HG03460 (cell line): ENCODE data around the gene SUGP1.
"Not testable (repeated sequence)": the region's sequence is repeated elsewhere in the genome, so short reads cannot be mapped to it uniquely, and the experiment has no call there.

ENCODE experiments used
- ATAC-seq: cut with Tn5 transposase; IDR thresholded peaks from one replicate; pipeline ENCODE4 v1.9.1; 2021; ENCODE audit not compliant: unreplicated experiment

The SUGP1 gene, protein sequence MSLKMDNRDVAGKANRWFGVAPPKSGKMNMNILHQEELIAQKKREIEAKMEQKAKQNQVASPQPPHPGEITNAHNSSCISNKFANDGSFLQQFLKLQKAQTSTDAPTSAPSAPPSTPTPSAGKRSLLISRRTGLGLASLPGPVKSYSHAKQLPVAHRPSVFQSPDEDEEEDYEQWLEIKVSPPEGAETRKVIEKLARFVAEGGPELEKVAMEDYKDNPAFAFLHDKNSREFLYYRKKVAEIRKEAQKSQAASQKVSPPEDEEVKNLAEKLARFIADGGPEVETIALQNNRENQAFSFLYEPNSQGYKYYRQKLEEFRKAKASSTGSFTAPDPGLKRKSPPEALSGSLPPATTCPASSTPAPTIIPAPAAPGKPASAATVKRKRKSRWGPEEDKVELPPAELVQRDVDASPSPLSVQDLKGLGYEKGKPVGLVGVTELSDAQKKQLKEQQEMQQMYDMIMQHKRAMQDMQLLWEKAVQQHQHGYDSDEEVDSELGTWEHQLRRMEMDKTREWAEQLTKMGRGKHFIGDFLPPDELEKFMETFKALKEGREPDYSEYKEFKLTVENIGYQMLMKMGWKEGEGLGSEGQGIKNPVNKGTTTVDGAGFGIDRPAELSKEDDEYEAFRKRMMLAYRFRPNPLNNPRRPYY

DNA sequence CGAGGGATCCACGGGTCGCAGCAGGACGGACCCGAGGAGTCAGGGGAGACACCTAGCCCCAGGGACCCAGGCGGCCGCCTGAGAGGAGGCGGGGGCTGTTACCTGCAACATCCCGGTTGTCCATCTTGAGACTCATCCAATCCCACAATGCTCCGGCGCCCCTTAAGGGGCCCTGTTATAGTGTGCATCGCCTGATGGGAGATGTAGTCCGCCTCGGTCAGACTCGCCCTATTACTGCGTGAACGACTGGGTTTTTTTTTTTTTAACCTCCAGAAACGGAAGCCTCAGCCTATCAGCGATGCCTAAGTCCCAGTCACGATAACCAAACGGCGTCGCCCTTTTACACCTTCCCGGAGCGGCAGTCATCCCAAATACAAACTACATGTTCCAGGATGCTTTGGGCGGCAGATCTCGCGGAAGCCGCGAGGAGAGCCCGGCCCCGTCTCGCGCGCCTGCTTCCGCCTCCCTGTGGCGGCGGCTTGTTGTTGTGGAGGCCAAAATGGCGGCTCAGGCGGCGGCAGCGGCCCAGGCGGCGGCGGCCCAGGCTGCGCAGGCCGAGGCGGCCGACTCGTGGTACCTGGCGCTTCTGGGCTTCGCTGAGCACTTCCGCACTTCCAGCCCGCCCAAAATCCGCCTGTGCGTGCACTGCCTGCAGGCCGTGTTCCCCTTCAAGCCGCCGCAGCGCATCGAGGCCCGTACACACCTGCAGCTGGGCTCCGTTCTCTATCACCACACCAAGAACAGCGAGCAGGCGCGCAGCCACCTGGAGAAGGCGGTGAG lies at the start of gene SUGP1, which contains the start of gene MAU2:
Gene SUGP1, minus strand, starts transcription at position 149 of the 780 bp plus-strand sequence. Its CDS starts 13 bp downstream, at position 136.
Gene MAU2, plus strand, starts transcription at position 469 of the 780 bp plus-strand sequence. Its CDS starts 31 bp downstream, at position 500.
- peak; percentile 86 for ATAC-seq

DNA sequence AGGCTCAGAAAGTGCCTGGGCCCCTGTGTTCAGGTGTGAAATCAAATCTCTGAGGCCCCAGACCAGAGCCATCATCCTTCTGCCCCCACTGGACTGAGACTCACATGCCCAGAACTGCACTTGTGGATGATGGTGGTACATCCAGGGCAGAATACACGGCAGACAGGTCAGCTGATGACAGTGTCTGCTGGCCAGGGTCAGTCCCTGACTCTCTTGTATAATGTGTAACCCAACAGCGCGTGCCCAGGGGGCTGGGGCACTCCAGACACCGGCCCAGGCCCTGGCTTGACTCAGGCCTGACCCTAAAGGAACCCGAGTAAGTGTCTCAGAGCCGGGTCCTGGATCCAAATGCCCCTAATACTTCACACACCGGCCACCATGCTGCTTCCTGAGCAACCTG lies 47.8 kb upstream of the SUGP1 start:
- ATAC-seq, result no peak

DNA sequence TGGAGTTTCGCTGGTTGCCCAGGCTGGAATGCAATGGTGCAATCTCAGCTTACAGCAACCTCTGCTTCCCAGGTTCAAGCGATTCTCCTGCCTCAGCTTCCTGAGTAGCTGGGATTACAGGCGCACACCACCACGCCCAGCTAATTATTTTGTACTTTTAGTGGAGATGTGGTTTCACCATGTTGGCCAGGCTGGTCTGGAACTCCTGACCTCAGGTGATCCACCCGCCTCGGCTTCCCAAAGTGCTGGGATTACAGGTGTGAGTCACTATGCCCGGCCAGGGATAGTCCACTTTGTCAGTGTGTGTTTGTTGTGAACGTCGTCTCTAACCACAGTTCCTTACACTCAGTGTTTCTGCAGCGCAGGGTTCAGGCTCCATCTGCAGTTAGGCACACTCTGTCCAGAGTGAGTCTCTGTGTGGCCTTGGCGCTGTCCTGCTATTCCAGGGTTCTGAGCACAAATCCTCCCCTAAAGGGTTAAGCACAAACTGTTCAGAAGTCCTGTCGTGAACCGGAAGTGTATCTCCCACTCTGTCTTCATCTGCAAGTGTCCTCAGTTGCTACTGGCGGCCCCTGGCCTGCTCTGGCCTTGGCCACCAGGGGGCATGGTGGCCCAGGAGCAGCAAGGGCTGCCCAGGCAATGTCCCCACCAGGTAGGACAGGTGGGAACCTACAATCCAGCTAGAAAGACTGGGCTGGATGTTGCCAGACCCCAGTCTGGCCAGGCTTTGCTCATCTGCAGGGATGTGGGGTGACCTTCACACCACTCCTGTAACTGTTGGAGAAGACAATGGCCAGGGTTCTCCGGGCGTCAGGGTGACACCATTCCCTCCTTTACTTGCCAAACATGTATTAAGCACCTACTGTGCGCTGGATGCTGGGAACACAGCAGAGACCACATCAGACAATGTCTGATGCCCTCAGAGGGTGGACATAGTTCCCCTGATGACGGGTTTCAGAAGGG lies 46.4 kb upstream of the SUGP1 start:
- ATAC-seq, result peak; percentile 55

DNA sequence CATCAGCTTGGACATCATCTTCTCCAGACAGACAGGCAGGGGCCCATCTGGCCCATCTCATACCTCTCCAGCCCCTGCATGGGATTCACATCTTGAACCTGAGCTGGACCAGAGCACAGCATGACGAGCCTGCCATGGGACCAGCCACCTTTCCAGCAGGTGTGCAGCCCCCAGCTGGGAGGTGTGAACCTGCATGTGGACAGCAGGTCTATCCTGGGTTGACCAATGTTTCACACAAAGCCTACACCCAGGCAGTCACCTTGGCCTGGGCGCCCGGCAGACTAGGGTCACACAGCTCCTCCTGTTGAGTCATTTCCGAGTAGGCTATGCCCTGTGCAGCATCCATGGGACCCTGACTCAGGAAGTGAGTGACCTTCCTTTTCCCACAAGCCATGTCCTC lies 41.8 kb upstream of the SUGP1 start:
- ATAC-seq, result no peak

DNA sequence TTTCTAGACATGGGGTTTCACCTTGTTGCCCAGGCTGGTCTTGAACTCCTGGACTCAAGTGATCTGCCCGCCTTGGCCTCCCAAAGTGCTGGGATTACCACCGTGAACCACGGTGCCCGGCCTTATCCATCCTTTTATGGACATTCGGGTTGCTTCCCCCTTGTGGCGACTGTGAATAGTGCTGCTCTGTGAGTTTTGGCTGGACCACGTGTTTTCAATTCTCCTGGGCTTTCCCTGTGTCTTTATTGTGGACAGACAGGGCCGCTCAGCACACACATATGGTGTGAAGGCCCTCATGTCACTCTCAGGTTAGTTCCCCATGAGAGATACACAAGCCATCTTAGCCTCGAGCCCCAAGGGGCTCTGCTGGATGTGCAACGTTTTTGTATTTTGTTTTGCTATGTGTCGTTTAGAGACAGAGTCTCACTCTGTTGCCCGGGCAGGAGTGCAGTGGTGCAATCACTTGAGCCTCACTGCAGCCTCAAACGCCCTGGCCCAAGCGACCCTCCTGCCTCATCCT lies 40.8 kb upstream of the SUGP1 start:
- no peak for ATAC-seq

DNA sequence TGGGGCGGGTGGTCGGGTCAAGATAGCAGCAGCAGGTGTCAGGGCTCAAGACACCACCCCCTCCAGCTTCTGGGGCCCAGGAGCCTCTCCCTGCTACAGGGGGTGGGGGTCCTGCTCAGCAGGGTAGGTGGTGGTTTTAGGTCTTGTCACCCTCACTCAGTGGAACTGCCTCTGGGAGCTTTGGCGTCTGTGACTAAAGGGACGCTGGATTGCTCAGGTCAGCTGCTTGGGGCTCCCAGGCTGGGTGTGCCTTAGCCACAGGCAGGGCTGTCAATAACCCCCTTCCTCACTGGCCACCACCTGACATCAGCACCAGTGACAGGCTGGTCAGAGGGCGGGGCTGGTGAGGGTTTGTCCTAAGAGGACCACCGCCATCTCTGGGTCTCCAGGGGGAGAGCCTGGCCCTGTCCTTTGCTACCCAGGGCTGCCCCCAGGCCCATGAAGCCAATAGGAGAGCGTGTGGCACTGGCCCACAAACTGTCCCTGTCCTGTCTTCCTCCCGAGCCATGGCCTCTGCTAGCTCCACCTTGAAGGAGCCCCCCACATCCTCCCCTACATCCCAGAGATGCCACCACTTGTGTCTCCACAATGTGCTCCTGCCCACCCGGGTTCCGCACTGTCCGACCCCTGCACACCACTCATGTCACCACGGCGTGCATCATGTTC lies 36.7 kb upstream of the SUGP1 start:
- ATAC-seq, result no peak

DNA sequence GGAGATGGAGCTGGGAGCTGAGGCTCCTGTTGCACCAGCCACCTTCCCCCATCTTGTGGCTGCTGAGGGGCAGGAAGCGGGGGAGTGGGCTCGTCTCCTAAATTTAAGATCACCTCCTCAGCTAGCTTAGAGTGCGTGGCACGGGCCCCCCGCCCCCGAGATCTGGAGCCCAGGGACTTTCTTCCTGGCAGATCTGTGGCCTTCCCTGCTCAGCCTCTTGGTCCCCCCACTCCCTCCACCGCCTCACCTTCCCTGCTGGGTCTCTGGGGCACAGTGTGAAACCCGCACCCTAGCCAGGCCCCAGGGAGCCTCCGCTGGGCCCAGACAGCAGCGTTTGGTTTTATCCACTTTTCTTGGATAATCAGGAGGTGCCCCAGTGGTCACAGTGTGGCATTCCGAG lies 36.2 kb upstream of the SUGP1 start:
- ATAC-seq, result no peak

DNA sequence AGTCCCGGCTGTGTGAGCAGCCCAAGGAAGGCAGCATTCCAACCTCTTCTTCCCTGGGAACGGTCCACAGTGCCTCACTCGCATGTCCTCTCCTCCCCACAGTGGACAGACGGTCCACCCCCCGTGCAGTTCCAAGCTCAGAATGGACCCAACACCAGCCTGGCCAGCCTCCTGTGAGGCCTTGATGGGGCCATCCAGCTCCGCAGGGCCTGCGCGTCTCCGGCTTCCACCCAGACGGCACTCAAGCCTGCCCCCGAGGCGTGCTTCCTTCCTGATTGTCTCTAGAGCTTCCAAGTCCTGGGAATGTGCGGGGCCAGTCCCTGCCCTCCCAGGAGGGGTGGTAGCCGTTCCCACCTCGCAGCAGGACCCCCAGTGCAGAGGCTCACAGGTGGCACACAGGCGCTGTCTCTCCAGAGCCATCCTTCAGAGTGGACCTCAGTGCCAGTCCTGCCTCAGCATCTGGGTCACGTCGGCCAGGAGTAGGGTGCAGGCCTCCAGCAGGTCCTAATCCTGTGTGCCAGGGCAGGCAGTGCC lies 35.4 kb upstream of the SUGP1 start:
- ATAC-seq, result no peak

DNA sequence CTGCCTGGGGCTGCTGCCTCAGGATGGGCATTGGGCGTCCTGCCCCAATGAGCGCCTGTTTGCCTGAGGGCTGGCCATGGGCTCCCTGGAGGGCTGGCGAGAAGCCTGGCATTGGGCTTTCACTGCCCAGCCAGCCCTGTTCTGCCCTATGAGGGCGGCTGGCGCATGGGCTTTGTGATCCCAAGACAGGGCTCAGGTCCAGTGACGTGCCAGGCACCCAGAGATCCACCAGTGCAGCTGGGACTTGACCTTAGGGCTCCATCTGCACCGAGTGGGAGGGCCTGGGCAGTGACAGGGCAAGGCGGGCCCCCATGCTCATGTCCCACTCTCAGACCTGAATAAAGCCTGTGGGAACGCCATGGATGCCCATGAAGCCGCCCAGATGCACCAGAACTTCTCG lies 34.6 kb upstream of the SUGP1 start:
- no peak for ATAC-seq

DNA sequence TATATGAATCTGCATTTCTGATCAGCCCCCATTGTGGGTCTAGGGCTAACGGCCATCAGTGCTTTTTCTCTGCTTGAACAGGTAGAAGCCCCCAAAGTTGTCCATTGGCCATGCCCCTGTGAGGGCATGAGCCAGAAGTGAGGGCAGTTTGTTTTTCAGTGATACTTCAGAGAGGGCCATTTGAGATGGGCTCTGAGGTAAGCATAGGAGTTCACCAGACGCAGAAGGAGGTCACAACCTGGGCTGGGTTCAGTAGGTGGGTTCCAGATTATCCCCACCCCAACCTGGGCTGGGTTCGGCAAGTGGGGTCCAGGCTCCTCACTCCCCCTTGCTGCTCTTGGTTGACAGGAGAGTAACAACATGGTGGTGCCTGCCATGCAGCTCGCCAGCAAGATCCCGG lies 33.7 kb upstream of the SUGP1 start:
- no peak for ATAC-seq

DNA sequence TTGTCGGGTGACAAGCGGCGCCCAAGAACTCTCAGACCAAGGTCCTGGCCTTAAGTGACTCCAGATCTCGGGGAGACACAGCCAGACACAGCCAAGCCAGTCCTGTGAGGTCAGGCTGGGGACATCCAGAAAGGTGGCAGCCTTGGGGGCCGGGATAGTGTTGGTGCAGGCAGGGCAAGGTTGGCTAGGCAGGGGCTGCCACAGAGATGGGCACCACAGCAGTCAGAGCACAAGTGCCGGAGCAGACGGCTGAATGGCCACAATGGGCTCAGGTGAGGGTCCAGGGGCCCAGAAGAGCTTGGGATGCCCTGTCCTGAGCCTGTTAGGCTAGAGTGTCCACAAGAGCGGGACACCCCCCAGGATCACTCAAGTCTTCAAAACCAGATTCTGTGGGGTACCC lies 32.5 kb upstream of the SUGP1 start:
- no peak for ATAC-seq

DNA sequence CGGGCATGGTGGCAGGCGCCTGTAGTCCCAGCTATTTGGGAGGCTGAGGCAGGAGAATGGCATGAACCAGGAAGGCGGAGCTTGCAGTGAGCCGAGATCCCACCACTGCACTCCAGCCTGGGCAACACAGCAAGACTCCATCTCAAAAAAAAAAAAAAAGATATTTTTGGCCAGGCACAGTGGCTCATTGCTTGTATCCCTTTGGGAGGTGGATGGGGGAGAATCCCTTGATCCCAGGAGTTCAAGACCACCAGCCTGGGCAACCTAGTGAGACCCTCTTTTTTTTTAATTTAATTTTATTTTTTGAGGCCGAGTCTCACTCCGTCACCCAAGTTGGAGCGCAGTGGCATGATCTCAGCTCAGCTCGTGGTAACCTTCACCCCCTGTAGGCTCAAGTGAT lies 30.4 kb upstream of the SUGP1 start:
- not testable (repeated sequence) for ATAC-seq

DNA sequence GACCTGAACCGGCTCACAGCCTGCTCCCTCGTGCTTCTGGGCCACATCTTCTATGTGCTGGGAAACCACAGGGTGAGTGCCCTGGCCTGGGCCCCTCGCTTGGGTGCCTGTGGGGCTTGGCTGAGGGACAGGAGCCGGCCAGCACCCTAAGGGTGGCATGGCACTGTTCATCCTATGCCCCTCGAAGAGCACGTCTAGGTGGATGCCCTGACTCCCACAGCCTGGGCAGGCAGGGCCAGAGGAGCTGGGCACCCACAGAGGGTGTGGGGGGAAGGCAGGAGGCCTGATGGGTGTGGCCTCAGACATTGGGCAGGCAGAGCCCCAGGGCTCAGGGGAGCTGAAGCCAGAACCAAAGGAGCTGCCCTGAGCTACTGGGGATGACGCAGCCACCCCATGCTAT lies 29.1 kb upstream of the SUGP1 start:
- ATAC-seq, result no peak

DNA sequence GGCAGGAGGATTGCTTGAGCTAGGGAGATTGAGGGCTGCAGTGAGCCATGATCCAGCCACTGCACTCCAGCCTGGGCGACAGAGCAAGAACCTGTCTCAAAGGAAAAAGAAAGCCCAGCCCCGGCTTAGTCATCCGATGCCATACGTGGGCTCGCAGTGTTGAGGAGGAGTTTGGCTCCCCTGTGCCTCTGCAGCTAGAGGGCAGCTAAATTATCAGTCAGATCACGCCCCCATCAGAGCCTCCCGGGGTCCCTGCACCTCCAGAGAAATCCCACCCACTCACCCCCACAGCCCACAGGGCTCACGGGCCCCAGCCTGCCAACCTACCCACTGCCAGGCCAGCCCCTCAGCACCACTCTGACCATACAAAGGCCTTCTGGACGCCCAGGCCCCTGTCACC lies 28.0 kb upstream of the SUGP1 start:
- no peak for ATAC-seq

DNA sequence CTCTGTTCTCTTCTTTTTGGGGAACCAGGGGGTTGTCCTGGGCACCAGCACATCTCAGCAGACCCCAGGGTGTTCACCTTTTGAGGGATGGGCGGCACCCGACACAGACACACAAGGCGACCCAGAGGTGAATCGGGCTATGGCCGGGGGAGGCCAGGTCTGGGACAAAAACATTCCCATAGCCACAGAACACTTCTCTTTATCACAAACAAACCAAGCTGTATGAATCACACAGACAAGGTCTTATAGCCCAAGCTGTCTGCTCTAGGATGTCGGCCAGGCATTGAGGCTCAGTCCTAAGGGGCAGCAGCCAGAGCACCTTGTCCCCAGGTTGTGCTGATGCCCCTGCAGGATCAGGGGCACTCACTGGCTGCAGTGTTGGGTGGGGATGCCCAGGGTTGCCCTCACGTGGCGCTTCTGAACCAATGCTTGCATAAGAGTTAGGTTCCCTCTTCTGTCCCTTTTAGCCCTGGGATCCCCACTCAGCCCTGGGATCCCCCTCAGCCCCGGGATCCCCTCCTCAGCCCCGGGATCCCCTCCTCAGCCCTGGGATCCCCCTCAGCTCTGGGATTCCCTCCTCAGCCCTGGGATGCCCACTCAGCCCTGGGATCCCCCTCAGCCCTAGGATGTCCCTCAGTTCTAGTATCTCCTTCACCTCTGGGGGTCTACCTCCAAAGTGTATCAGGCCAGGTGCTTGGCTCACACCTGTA lies 27.2 kb upstream of the SUGP1 start:
- no peak for ATAC-seq

DNA sequence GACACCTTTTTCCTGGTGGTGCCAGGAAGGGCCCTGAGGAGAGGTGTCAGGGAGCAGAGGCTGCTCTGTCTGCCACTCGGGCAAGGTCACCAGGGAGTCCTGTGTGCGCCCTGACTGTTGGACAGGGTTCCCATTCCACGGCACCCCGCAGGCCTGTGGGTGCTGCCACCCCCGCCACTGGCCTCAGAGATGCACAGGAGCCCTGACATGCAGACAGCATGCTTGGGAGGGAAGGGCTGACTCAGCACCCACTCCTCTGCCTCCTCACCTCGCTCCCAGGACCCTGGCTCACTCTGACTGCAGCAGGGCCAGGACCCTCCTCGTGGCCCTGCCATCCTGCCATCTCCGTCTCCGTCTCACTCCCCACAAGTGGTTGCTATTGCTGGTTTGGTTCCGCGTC lies 25.7 kb upstream of the SUGP1 start:
- ATAC-seq, result no peak

DNA sequence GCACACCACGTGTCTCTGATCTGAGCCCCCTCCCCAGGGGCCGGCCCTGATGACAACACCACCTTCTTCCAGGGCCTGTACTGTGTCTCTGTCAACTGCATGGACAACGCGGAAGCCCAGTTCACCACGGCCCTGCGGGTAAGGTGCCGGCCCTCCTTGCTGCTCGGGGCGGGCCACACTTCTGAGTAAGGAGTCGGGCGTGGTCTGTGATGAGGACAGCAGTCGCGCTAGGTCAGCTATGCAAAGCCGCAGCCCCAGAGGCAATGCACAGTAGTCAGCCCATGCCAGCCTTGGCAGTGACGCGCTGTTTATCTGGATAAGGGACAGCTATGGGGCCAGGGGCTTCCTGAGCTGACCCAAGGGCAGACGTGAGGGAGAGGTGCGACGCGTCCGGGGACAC lies 24.9 kb upstream of the SUGP1 start:
- ATAC-seq, result no peak

DNA sequence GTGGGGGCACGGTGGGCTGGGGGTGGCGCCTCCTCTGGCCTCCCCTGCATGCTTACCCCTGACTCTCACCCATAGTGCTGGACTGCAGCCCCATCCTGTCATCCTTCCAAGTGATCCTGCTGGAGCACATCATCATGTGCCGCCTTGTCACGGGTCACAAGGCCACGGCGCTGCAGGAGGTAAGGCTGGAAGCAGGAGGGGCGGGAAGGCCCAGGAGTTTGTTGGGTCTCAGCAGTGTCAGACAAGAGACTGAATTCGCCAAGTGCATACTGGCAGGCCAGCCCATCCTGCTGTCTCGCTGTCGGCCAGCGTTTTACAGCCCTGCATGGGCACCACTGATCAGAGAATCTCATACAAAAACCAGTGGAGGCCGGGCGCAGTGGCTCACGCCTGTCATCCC lies 23.5 kb upstream of the SUGP1 start:
- ATAC-seq, result no peak

DNA sequence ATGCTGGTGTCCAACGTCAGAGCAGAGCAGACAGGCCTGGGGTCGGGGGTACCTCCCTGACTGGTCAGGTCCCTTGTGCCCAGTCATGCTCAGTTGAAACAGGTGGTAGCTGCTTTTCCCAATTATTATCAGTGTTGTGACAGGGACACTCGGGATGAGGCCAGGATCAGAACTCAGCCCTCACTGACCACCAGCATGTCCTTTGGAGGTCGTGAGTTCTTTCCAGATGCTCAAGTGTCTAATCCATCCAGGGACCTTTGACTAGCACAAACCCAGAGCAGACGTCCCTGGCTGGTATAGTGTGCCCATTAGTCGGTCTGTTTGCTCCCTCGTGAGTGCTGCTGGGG lies 22.7 kb upstream of the SUGP1 start:
- no peak for ATAC-seq
